Gastrocnemius medialis (tissue), 4 donors: Measurements from ENCODE around the gene OR4C6.

ENCODE experiments used
- POLR2A ChIP-seq, 2 donors: fragments of 450-650 bp; IDR thresholded peaks; one replicate each; pipeline ENCODE4 v1.6.1; 2017; ENCODE audit warnings: antibody characterized with exemption in 2 of 2, mild to moderate bottlenecking in 2 of 2, moderate library complexity in 2 of 2
- TF ChIP-seq, protein P1 (sequence below), 5 experiments: fragments of 450-650 bp in 3 of 5; fragments of 200-600 bp in 2 of 5; sonication (generic) in 2 of 5; IDR thresholded peaks in 4 of 5; conservative IDR thresholded peaks in 1 of 5; 1 replicate in 4 of 5; 2 replicates in 1 of 5; pipeline ENCODE4 v1.5.1; 2016 to 2019; ENCODE audit warnings: antibody characterized with exemption in 5 of 5, mild to moderate bottlenecking in 3 of 5, moderate library complexity in 3 of 5

DNA sequence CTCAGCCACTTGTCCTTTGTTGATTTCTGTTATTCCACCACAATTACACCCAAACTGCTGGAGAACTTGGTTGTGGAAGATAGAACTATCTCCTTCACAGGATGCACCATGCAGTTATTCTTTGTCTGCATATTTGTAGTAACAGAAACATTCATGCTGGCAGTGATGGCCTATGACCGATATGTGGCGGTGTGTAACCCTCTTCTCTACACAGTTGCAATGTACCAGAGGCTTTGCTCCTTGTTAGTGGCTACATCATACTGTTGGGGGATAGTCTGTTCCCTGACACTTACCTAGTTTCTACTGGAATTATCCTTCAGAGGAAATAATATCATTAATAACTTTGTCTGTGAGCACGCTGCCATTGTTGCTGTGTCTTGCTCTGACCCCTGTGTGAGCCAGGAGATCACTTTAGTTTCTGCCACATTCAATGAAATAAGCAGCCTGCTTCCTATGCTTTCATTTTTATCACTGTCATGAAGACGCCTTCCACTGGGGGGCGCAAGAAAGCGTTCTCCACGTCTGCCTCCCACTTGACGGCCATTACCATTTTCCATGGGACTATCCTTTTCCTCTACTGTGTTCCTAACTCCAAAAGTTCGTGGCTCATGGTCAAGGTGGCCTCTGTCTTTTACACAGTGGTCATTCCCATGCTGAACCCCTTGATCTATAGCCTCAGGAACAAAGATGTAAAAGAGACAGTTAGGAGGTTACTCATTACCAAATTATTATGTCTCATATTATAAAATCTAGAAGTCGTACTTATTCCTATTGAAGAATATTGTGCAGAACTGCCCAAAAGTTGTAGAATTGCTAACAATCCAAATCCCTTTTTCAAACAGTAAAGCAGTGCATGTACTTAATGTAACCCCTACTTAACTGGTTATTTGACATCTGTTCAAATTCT, 53.2 kb downstream of the OR4C6 start:
- no peak for TF ChIP-seq POLR2A (IDR thresholded peaks at IDR 0.05)
- TF ChIP-seq, protein P1, sequence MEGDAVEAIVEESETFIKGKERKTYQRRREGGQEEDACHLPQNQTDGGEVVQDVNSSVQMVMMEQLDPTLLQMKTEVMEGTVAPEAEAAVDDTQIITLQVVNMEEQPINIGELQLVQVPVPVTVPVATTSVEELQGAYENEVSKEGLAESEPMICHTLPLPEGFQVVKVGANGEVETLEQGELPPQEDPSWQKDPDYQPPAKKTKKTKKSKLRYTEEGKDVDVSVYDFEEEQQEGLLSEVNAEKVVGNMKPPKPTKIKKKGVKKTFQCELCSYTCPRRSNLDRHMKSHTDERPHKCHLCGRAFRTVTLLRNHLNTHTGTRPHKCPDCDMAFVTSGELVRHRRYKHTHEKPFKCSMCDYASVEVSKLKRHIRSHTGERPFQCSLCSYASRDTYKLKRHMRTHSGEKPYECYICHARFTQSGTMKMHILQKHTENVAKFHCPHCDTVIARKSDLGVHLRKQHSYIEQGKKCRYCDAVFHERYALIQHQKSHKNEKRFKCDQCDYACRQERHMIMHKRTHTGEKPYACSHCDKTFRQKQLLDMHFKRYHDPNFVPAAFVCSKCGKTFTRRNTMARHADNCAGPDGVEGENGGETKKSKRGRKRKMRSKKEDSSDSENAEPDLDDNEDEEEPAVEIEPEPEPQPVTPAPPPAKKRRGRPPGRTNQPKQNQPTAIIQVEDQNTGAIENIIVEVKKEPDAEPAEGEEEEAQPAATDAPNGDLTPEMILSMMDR (IDR thresholded peaks at IDR 0.05 in 4 of 5, conservative IDR thresholded peaks at IDR 0.05 in 1 of 5): no peak
